Measurements from ENCODE around the gene UGGT2. TPM values are rescaled to one million over a fixed set of nuclear protein-coding genes. Genes with fewer than 3 reads are reported as not detected.

Gene UGGT2
- total RNA-seq, 1 donor from 2014 or later, result 40.3 TPM

- H3K9me3 Mint-ChIP-seq (ENCODE audit: low read depth), result peaks cover 43% of the 10 kb centered on the region
- no peaks in the 10 kb centered on the region for H3K4me1 Mint-ChIP-seq (ENCODE audit: low read depth)
- DNase-seq (ENCODE audit: low spot score), result no peak
- H3K36me3 Mint-ChIP-seq (ENCODE audit: low read depth), result peaks cover 34% of the 10 kb centered on the region
- TF ChIP-seq CTCF (IDR thresholded peaks at IDR 0.05), result no peak
- no peak overlapping the region for H3K4me3 Mint-ChIP-seq (ENCODE audit: unreplicated experiment)
- H3K27me3 Mint-ChIP-seq (ENCODE audit: low read depth), result no peaks in the 10 kb centered on the region
- no peak overlapping the region for H3K27ac Mint-ChIP-seq (ENCODE audit: unreplicated experiment)
These were observed 95.9 kb downstream of the UGGT2 start for GRCh38 chr13:95957331-95957730.

GRCh38 chr13:95956589-95957148, 96.5 kb downstream of the UGGT2 start:
- DNase-seq (ENCODE audit: low spot score), result no peak
- TF ChIP-seq CTCF (IDR thresholded peaks at IDR 0.05), result no peak
- no peak overlapping the region for H3K4me3 Mint-ChIP-seq (ENCODE audit: unreplicated experiment)
- H3K27me3 Mint-ChIP-seq (ENCODE audit: low read depth), result no peaks in the 10 kb centered on the region
- H3K9me3 Mint-ChIP-seq (ENCODE audit: low read depth), result peaks cover 36% of the 10 kb centered on the region
- no peak overlapping the region for H3K27ac Mint-ChIP-seq (ENCODE audit: unreplicated experiment)
- peaks cover 31% of the 10 kb centered on the region for H3K36me3 Mint-ChIP-seq (ENCODE audit: low read depth)
- no peaks in the 10 kb centered on the region for H3K4me1 Mint-ChIP-seq (ENCODE audit: low read depth)

GRCh38 chr13:95955719-95956118, 97.5 kb downstream of the UGGT2 start:
- Mint-ChIP-seq H3K27ac (ENCODE audit: unreplicated experiment) (no peak overlapping the region), H3K4me1 (ENCODE audit: low read depth) (no peaks in the 10 kb centered on the region), H3K4me3 (ENCODE audit: unreplicated experiment) (no peak overlapping the region), H3K9me3 (ENCODE audit: low read depth) (peaks cover 29% of the 10 kb centered on the region), H3K36me3 (ENCODE audit: low read depth) (peaks cover 28% of the 10 kb centered on the region), H3K27me3 (ENCODE audit: low read depth) (no peaks in the 10 kb centered on the region)
- DNase-seq (ENCODE audit: low spot score), result no peak
- TF ChIP-seq CTCF (IDR thresholded peaks at IDR 0.05), result no peak

GRCh38 chr13:95955255-95955654, 97.9 kb downstream of the UGGT2 start:
- Mint-ChIP-seq H3K27me3 (ENCODE audit: low read depth) (no peaks in the 10 kb centered on the region), H3K4me3 (ENCODE audit: unreplicated experiment) (no peak overlapping the region), H3K36me3 (ENCODE audit: low read depth) (peaks cover 24% of the 10 kb centered on the region), H3K9me3 (ENCODE audit: low read depth) (peaks cover 24% of the 10 kb centered on the region), H3K27ac (ENCODE audit: unreplicated experiment) (no peak overlapping the region), H3K4me1 (ENCODE audit: low read depth) (no peaks in the 10 kb centered on the region)
- no peak for DNase-seq (ENCODE audit: low spot score)
- TF ChIP-seq CTCF (IDR thresholded peaks at IDR 0.05), result no peak

- DNase-seq (ENCODE audit: low spot score), result no peak
- H3K27me3 Mint-ChIP-seq (ENCODE audit: low read depth), result no peaks in the 10 kb centered on the region
- H3K9me3 Mint-ChIP-seq (ENCODE audit: low read depth), result peaks cover 15% of the 10 kb centered on the region
- no peak overlapping the region for H3K4me3 Mint-ChIP-seq (ENCODE audit: unreplicated experiment)
- no peak overlapping the region for H3K27ac Mint-ChIP-seq (ENCODE audit: unreplicated experiment)
- H3K4me1 Mint-ChIP-seq (ENCODE audit: low read depth), result no peaks in the 10 kb centered on the region
- TF ChIP-seq CTCF (IDR thresholded peaks at IDR 0.05), result no peak
- peaks cover 17% of the 10 kb centered on the region for H3K36me3 Mint-ChIP-seq (ENCODE audit: low read depth)
These were observed 98.9 kb downstream of the UGGT2 start for GRCh38 chr13:95954266-95954665.

Measured in chondrocyte (in vitro differentiated cells).